Ovary (tissue), 9 donors: ENCODE data around the gene ADK. TPM values are rescaled to one million over a fixed set of nuclear protein-coding genes. Genes with fewer than 3 reads are reported as not detected.

ENCODE experiments used
- DNase-seq, 5 donors: peaks; one replicate each; pipeline ENCODE4 v3.0.0-alpha.2; 2019 to 2020
- H3K27ac ChIP-seq, 2 donors: fragments of 200-600 bp; one replicate each; pipeline versions ENCODE4 v1.5.1 to v1.8.0; 2019 to 2022
- H3K27me3 ChIP-seq: fragments of 200-600 bp; one replicate; pipeline ENCODE4 v1.8.0; 2022
- H3K36me3 ChIP-seq: fragments of 200-600 bp; sonication (generic); one replicate; pipeline ENCODE4 v1.5.1; 2019
- H3K4me1 ChIP-seq: one replicate; pipeline ENCODE4 v1.8.1; 2013; ENCODE audit warnings: mild to moderate bottlenecking, moderate library complexity; ENCODE audit not compliant: insufficient read depth
- H3K4me3 ChIP-seq: fragments of 200-600 bp; sonication (generic); one replicate; pipeline ENCODE4 v1.5.1; 2017
- H3K9me3 ChIP-seq, 2 donors: fragments of 200-600 bp in 1 of 2; sonication (generic) in 1 of 2; one replicate each; pipeline versions ENCODE4 v1.5.1 to v1.8.1; 2013 to 2019; ENCODE audit warnings: mild to moderate bottlenecking in 1 of 2, moderate library complexity in 1 of 2
- EP300 ChIP-seq: sonication (generic); formaldehyde crosslinking; IDR thresholded peaks from one replicate; pipeline ENCODE4 v1.6.1; 2017; ENCODE audit warnings: antibody characterized with exemption
- POLR2A ChIP-seq: fragments of 450-650 bp; IDR thresholded peaks from one replicate; pipeline ENCODE4 v1.6.1; 2017; ENCODE audit warnings: antibody characterized with exemption, mild to moderate bottlenecking, moderate library complexity
- WGBS, 3 donors: extraction: QIAGEN DNeasy Blood & Tissue Kit in 1 of 3; methylation state at CpG; one replicate each; pipeline versions ENCODE4 v1.1.5 to v1.1.7; 2013 to 2017; 5-methylcytosine and 5-hydroxymethylcytosine counted together
- intact Hi-C, 4 donors: fragments of 100-400 bp; cut with DNase I; formaldehyde crosslinking; loops; one replicate each; pipeline versions ENCODE4 v1.11.0 to v1.15.1; 2022 to 2023
- polyA plus RNA-seq, 2 donors: library from polyadenylated mRNA; stranded (reverse); fragments of 200-250 nt in 1 of 2; fragments of 350-450 nt in 1 of 2; fragmentation: Illumina TruSeq in 1 of 2; extraction: RNeasy Lipid Tissue Mini Kit (QIAGEN cat#74804) in 1 of 2; gene quantifications; one replicate each; pipeline ENCODE4 v1.2.3, GENCODE V29; 2013 to 2014
- total RNA-seq, 7 donors: library from RNA; depleted of rRNA in 2 of 7; stranded (reverse); fragments of >200 nt in 2 of 7; fragmentation: NEBNext Ultra II Directional in 3 of 7; extraction: Animal tissue kit (Norgen Biotek cat#: 25700) in 3 of 7; gene quantifications; one replicate each; pipeline versions ENCODE4 v1.1.0 to v1.2.4, GENCODE V29; 2016 to 2023
- TF ChIP-seq, protein P1 (sequence below), 3 donors: fragments of 450-650 bp in 2 of 3; fragments of 200-600 bp in 1 of 3; IDR thresholded peaks; one replicate each; pipeline versions ENCODE4 v1.5.1 to v1.8.0; 2016 to 2022; ENCODE audit warnings: antibody characterized with exemption in 3 of 3, mild to moderate bottlenecking in 1 of 3
- donor health status: DM: no; HTN: no; CAD: no; lungs with moderate emphysema.
- donor health status: DM: no; HTN: no; CAD: no.
- donor health status: Bipolar disorder and iron deficiency.
- donor health status: DM: yes; HTN: yes; CAD: no.
- donor health status: DM: no; HTN: no; CAD: no.
- donor health status: DM: yes; HTN: yes; CAD: no.

The ADK gene
- total and polyA plus RNA-seq, 9 donors = 9.4 to 20.4 (median 12.2) TPM

DNA sequence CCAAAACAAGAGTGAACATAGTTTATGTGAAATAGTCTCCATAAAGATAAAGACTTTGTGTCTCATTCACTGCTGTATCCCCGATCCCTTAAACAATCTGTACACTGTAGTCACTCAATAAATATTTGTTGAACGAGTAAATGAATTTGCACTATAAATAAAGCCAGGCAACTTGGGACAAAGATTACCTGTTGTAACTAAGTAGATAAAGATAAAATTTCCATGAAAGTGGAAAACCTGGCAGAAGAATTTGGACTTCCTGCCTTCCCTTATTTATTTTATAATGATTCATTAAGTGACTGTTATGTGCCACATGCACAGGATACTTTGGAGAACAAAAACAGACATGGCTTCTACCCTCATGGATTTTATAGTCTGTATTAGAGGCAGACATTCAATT lies 397.7 kb downstream of the ADK start:
- no peak overlapping the region for H3K4me3 ChIP-seq
- no peaks in the 10 kb centered on the region for H3K9me3 ChIP-seq
- intact Hi-C loops = no loop called here
- no peak overlapping the region for H3K27ac ChIP-seq
- H3K27me3 ChIP-seq = no peaks in the 10 kb centered on the region
- WGBS, 3 donors = 80 to 90% (median 89%) methylated on average over 2 of the region's 2 CpGs
- TF ChIP-seq POLR2A = no peak
- no peak for TF ChIP-seq EP300
- TF ChIP-seq, protein P1, sequence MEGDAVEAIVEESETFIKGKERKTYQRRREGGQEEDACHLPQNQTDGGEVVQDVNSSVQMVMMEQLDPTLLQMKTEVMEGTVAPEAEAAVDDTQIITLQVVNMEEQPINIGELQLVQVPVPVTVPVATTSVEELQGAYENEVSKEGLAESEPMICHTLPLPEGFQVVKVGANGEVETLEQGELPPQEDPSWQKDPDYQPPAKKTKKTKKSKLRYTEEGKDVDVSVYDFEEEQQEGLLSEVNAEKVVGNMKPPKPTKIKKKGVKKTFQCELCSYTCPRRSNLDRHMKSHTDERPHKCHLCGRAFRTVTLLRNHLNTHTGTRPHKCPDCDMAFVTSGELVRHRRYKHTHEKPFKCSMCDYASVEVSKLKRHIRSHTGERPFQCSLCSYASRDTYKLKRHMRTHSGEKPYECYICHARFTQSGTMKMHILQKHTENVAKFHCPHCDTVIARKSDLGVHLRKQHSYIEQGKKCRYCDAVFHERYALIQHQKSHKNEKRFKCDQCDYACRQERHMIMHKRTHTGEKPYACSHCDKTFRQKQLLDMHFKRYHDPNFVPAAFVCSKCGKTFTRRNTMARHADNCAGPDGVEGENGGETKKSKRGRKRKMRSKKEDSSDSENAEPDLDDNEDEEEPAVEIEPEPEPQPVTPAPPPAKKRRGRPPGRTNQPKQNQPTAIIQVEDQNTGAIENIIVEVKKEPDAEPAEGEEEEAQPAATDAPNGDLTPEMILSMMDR (IDR thresholded peaks at IDR 0.05) = no peak
- no peaks in the 10 kb centered on the region for H3K4me1 ChIP-seq
- H3K36me3 ChIP-seq = no peaks in the 10 kb centered on the region
- DNase-seq = no peak

DNA sequence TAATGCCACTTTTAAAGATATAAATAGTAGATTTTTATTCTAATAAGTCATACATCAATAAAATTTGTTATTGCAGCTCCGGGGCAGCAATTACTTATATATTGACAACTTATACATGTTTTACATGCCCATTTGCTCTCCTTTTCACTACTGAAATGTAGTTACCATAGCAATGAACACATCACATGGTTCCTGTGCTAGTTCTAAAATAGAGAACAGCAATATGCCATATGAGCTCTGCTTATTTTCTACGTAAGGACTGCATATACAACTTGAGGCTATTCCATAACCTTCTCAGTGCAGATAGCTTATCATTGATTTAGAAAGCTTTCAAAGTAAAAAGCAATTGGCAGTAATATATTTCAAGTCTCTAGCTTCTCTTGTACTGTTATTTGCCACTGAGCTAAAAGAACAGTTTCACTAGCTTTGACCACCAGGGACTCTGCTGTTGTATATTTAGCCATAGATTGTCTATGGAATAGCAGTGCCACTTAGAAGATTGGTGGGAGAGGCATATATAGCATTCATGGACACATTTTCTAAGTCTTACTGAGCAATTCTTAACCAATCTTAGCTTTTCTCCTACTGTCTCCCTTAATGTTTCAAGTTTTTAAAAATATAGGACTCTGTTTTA lies 405.2 kb downstream of the ADK start:
- 96 to 98% (median 96%) methylated on average over 2 of the region's 2 CpGs for WGBS, 3 donors
- intact Hi-C loops = no loop called here
- Histone ChIP-seq H3K4me1 (no peaks in the 10 kb centered on the region), H3K4me3 (no peak overlapping the region), H3K36me3 (no peaks in the 10 kb centered on the region), H3K9me3 (no peaks in the 10 kb centered on the region), H3K27ac (no peak overlapping the region), H3K27me3 (no peaks in the 10 kb centered on the region)
- DNase-seq = no peak
- TF ChIP-seq, protein P1 (IDR thresholded peaks at IDR 0.05) = no peak
- TF ChIP-seq EP300 (no peak), POLR2A (no peak)

DNA sequence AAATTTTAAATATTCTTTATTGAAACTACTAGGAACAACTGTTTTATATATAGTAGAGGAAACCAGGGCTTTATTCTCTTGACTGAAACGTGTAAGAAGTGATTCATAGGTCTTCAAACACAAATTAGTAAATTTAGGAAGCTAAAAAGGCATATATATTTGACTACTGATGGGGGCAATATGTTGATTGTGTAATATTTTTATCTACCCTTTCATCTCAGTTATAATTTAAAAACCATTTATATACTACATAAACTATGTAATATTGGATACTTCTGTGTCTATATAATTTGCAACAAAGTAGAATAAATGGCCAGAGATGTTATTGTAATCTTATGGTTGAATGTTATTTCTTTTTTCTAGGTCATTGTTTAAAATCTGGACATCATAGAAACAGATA lies 406.1 kb downstream of the ADK start:
- intact Hi-C loops = no loop called here
- TF ChIP-seq EP300 (no peak), POLR2A (no peak)
- TF ChIP-seq, protein P1 (IDR thresholded peaks at IDR 0.05) = no peak

DNA sequence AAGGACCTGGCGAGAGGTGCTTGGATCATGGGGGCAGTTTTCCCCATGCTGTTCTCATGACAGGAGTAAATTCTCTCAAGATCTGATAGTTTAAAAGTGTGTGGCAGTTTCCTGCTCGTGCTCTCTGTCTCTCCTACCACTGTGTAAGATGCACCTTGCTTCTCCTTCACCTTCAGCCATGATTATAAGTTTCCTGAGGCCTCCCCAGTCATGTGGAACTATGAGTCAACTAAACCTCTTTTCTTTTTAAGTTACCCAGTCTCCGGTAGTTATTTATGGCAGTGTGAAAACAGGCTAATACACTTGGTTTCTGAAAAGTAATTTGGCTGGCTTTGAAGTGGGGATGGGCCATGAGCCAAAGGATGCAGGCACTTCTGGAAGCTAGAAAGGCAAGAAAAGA lies 407.4 kb downstream of the ADK start:
- H3K4me3 ChIP-seq = no peak overlapping the region
- 90 to 96% (median 95%) methylated on average over 3 of the region's 3 CpGs for WGBS, 3 donors
- H3K27me3 ChIP-seq = no peaks in the 10 kb centered on the region
- no peaks in the 10 kb centered on the region for H3K9me3 ChIP-seq
- DNase-seq = no peak
- H3K4me1 ChIP-seq = peaks cover 2% of the 10 kb centered on the region
- TF ChIP-seq EP300 = no peak
- TF ChIP-seq POLR2A = no peak
- TF ChIP-seq, protein P1 (IDR thresholded peaks at IDR 0.05) = no peak
- no peaks in the 10 kb centered on the region for H3K36me3 ChIP-seq
- H3K27ac ChIP-seq = no peak overlapping the region
- intact Hi-C loops = no loop called here

More for the DNA sequence above, 406.1 kb downstream of the ADK start:
- Histone ChIP-seq H3K36me3 (no peaks in the 10 kb centered on the region), H3K27ac (no peak overlapping the region), H3K9me3 (no peaks in the 10 kb centered on the region), H3K4me3 (no peak overlapping the region), H3K4me1 (no peaks in the 10 kb centered on the region), H3K27me3 (no peaks in the 10 kb centered on the region)
- DNase-seq = no peak
- WGBS, 3 donors = 90 to 98% (median 91%) methylated on average over 1 of the region's 1 CpG
